Measurements from ENCODE around the gene SRSF4.

DNA sequence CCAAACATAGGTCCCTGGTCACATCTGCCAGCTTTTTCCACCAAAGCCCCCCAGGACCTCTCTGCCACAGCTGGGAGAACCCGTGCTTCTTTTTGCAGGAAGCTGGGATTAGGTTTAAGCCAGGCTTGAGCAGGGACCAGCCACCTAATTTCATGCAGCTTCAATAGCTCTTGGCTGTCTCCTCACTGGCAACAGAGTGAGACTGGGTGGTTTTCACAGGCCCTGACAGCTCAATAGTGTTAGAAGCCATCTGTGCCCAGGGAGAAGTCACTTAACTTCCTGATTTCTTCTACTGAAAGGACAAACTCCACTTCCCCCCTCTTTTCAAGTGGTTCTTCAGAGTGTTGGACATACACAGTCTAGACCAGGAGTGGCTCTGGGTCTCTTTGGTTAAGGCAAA, 20.4 kb upstream of the SRSF4 start:
- TF ChIP-seq GATA2 (IDR thresholded peaks at IDR 0.05; ENCODE audit: low read depth, low read length), result no peak
- TF ChIP-seq GATA3 (IDR thresholded peaks at IDR 0.05; ENCODE audit: low read depth, low read length), result no peak
